Measurements from ENCODE around the gene FN1. TPM values are rescaled to one million over a fixed set of nuclear protein-coding genes. Genes with fewer than 3 reads are reported as not detected.

The FN1 gene
- total and polyA plus RNA-seq, 2 of the 8 experiments (the other 6 are each of a cell fraction or from before 2014, with no cell fraction given), result 42.9 to 109 TPM

DNA sequence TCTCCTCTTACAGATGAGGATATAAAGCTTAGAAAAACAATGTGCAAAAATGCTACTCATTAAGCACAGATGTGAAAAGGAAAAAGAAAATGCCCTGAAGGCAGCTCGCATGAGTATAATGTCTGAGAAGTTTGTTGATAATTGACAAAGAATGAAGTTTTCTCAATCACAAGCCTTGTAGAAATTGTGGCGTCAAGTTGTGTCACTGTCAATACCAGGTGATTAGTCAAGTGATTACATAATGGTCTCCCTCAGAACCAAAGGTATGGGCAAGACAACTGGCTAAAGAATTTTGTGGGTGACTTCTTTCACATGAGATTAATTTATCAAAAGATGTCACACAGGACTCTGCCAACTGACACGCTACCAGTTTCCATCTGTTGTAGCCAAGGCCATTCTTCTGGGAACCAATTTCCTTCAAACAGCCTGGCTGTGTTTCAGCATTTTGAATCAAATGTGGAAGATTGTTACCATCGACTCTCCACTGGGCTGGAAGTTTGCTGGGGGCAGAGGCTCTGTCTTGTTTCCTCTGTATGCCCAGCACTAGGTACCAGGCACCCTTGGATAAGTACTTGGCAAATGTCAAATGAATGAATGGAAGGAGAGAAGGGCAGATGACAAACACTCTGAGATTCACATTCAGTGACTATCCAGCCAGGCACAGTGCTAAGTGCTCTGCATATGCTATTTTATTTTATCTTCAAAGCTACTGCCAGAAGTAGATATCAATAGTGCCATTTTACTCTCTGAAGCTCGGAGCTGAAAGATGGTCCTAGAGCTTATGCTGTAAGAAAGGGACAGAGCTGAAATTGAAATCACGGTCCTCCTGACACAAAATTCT lies 5.9 kb upstream of the FN1 start:
- H3K9ac ChIP-seq (replicated peaks in 1 of 4; ENCODE audit: extremely low read depth in 1 of 4, low read depth in 3 of 4, low read length in 3 of 4), result no peak overlapping the region
- H3K79me1 ChIP-seq (ENCODE audit: low read depth, low read length), result no peaks in the 10 kb centered on the region
- no peak overlapping the region for H2BK12ac ChIP-seq (ENCODE audit: low read depth, low read length)
- H2AK5ac ChIP-seq (ENCODE audit: low read depth, low read length), result no peak overlapping the region
- H3K4me3 ChIP-seq (ENCODE audit: extremely low read depth in 1 of 4, insufficient read depth in 2 of 4, low read depth in 3 of 4, low read length in 4 of 4), result no peak overlapping the region
- peaks cover 2% of the 10 kb centered on the region for H3K23me2 ChIP-seq (ENCODE audit: low read depth, low read length)
- H3K4me2 ChIP-seq (ENCODE audit: insufficient read depth in 1 of 2, low read depth in 2 of 2, low read length in 2 of 2), result no peak overlapping the region
- H3K4me1 ChIP-seq (replicated peaks in 1 of 4; ENCODE audit: control insufficient read depth in 3 of 4, insufficient read depth in 4 of 4, low read length in 3 of 4), result no peaks in the 10 kb centered on the region
- no peaks in the 10 kb centered on the region for H4K20me1 ChIP-seq (replicated peaks in 1 of 2; ENCODE audit: control insufficient read depth in 1 of 2, insufficient read depth in 2 of 2, low read length in 2 of 2)
- H4K8ac ChIP-seq (ENCODE audit: extremely low read depth, insufficient read depth, low read length), result no peak overlapping the region
- no peak overlapping the region for H3K27ac ChIP-seq (ENCODE audit: low read depth, low read length)
- H3K9me3 ChIP-seq (ENCODE audit: insufficient read depth in 2 of 2, low read depth in 1 of 2, low read length in 1 of 2), result no peaks in the 10 kb centered on the region
- 0 out of 2 replicates have a peak overlapping the region, but pooled peaks have one; percentile 29 for H2AFZ ChIP-seq (ENCODE audit: low read length)
- H3K36me3 ChIP-seq (ENCODE audit: control insufficient read depth in 2 of 4, insufficient read depth in 4 of 4, low read length in 3 of 4), result no peaks in the 10 kb centered on the region
- 89% methylated on average over 6 of the region's 6 CpGs; no CpG with 5 or more reads in 1 of the 2 experiments for WGBS, 2 experiments (ENCODE audit: extremely low coverage in 1 of 2, insufficient coverage in 1 of 2, insufficient read length in 1 of 2, insufficient replicate concordance in 2 of 2, low coverage in 1 of 2, low lambda C conversion rate in 2 of 2, missing lambda C conversion rate in 1 of 2)
- no peak overlapping the region for H3K4ac ChIP-seq (replicated peaks; ENCODE audit: insufficient read length, low read depth, low read length)
- no peak overlapping the region for H2BK120ac ChIP-seq (replicated peaks; ENCODE audit: low read depth, low read length)
- H3K27me3 ChIP-seq (replicated peaks in 1 of 4; ENCODE audit: control insufficient read depth in 3 of 4, extremely low read depth in 1 of 4, insufficient read depth in 3 of 4, low read length in 3 of 4), result no peaks in the 10 kb centered on the region; a peak in 2 of 7 replicates
- no peak overlapping the region for H3K23ac ChIP-seq (ENCODE audit: insufficient read length)
- no peak overlapping the region for H3K18ac ChIP-seq (ENCODE audit: extremely low read depth, low read length)
- H3K79me2 ChIP-seq (ENCODE audit: control insufficient read depth in 1 of 2, insufficient read depth in 2 of 2, low read length in 2 of 2), result no peaks in the 10 kb centered on the region
- no peak overlapping the region for H2BK20ac ChIP-seq (ENCODE audit: low read length)
- H2BK15ac ChIP-seq (ENCODE audit: low read length), result no peak overlapping the region
- POLR2A ChIA-PET (ENCODE audit: partially characterized antibody), result no interaction called here
- H4K5ac ChIP-seq (ENCODE audit: insufficient read length, low read depth, low read length), result no peak overlapping the region
- no peak overlapping the region for H3K56ac ChIP-seq (replicated peaks; ENCODE audit: insufficient read length, low read depth, low read length)
- CTCF ChIA-PET (ENCODE audit: partially characterized antibody), result interaction anchor here (1.0 to 1.7 kb wide), 2 partner anchors 13 to 93 kb away, joined by 3 read pairs; no protein-coding TSS in a partner anchor
- DNase-seq (ENCODE audit: low read depth in 1 of 2, low spot score in 2 of 2) (no peak), FAIRE-seq (no peak)
- no peak overlapping the region for H3K14ac ChIP-seq (ENCODE audit: insufficient read length)
- no peak overlapping the region for H4K91ac ChIP-seq (replicated peaks; ENCODE audit: insufficient read length, low read length)
- no peak overlapping the region for H2BK5ac ChIP-seq (ENCODE audit: low read depth, low read length)
- TF ChIP-seq POU5F1 (IDR thresholded peaks at IDR 0.05; ENCODE audit: low read depth, low read length) (no peak), RBBP5 (IDR thresholded peaks at IDR 0.05; ENCODE audit: borderline replicate concordance, low read depth, low read length) (no peak), KDM5A (IDR thresholded peaks at IDR 0.05; ENCODE audit: low read length) (no peak), POLR2AphosphoS5 (IDR thresholded peaks at IDR 0.05; ENCODE audit: low read depth, low read length) (no peak), SIRT6 (IDR thresholded peaks at IDR 0.05; ENCODE audit: low read length) (no peak), TAF7 (optimal IDR thresholded peaks at IDR 0.05; ENCODE audit: borderline replicate concordance, low read depth, low read length) (no peak), RXRA (IDR thresholded peaks at IDR 0.05; ENCODE audit: insufficient read depth, low read depth, low read length) (no peak), BCL11A (IDR thresholded peaks at IDR 0.05; ENCODE audit: low read depth in 2 of 2, low read length in 2 of 2) (no peak), EGR1 (IDR thresholded peaks at IDR 0.05; ENCODE audit: borderline replicate concordance, low read depth, low read length) (no peak), GABPA (IDR thresholded peaks at IDR 0.05; ENCODE audit: borderline replicate concordance, insufficient read depth, low read length) (no peak), HDAC6 (IDR thresholded peaks at IDR 0.05; ENCODE audit: low read depth, low read length) (no peak), TAF1 (IDR thresholded peaks at IDR 0.05; ENCODE audit: low read depth, low read length) (no peak)
